ENCODE measurements around the gene RHOT2.
"Not testable (repeated sequence)": the region's sequence is repeated elsewhere in the genome, so short reads cannot be mapped to it uniquely, and the experiment has no call there.

The RHOT2 gene

GRCh38 chr16:710500-711075, 42.7 kb downstream of the RHOT2 start:
- Histone ChIP-seq H4K20me1 (ENCODE audit: insufficient read depth) (no peaks in the 10 kb centered on the region), H3K4me1 (ENCODE audit: low read depth, poor library complexity, severe bottlenecking) (peaks cover 27% of the 10 kb centered on the region), H3K36me3 (ENCODE audit: insufficient read depth) (no peaks in the 10 kb centered on the region), H3K27me3 (ENCODE audit: insufficient read depth, low read depth) (peaks cover 84% of the 10 kb centered on the region), H3K4me3 (IDR thresholded peaks at IDR 0.05; ENCODE audit: insufficient read depth, low read depth, low read length) (no peak overlapping the region), H2AFZ (ENCODE audit: low read depth) (no peak overlapping the region), H3K27ac (no peak overlapping the region), H3K4me2 (no peak overlapping the region), H3K79me2 (ENCODE audit: insufficient read depth, low read depth) (no peaks in the 10 kb centered on the region), H3K9ac (no peak overlapping the region)
- no peak for TF ChIP-seq CTCF (conservative IDR thresholded peaks at IDR 0.05; ENCODE audit: low read depth, low read length)

GRCh38 chr16:711084-711483, 43.2 kb downstream of the RHOT2 start:
- Histone ChIP-seq H3K27me3 (ENCODE audit: insufficient read depth, low read depth) (peaks cover 89% of the 10 kb centered on the region), H2AFZ (ENCODE audit: low read depth) (no peak overlapping the region), H3K27ac (no peak overlapping the region), H3K9ac (no peak overlapping the region), H3K4me1 (ENCODE audit: low read depth, poor library complexity, severe bottlenecking) (peaks cover 27% of the 10 kb centered on the region), H3K4me2 (peak overlapping the region; percentile 38; the same call in 1 of the 2 replicates), H3K79me2 (ENCODE audit: insufficient read depth, low read depth) (no peaks in the 10 kb centered on the region), H3K36me3 (ENCODE audit: insufficient read depth) (no peaks in the 10 kb centered on the region), H3K4me3 (IDR thresholded peaks at IDR 0.05; ENCODE audit: insufficient read depth, low read depth, low read length) (no peak overlapping the region), H4K20me1 (ENCODE audit: insufficient read depth) (no peaks in the 10 kb centered on the region)
- TF ChIP-seq CTCF (conservative IDR thresholded peaks at IDR 0.05; ENCODE audit: low read depth, low read length) = no peak

- Histone ChIP-seq H3K9ac (no peak overlapping the region), H3K36me3 (ENCODE audit: insufficient read depth) (no peaks in the 10 kb centered on the region), H3K27me3 (ENCODE audit: insufficient read depth, low read depth) (peaks cover 88% of the 10 kb centered on the region), H4K20me1 (ENCODE audit: insufficient read depth) (no peaks in the 10 kb centered on the region), H3K4me1 (ENCODE audit: low read depth, poor library complexity, severe bottlenecking) (peaks cover 27% of the 10 kb centered on the region), H3K4me3 (IDR thresholded peaks at IDR 0.05; ENCODE audit: insufficient read depth, low read depth, low read length) (no peak overlapping the region), H2AFZ (ENCODE audit: low read depth) (no peak overlapping the region), H3K79me2 (ENCODE audit: insufficient read depth, low read depth) (no peaks in the 10 kb centered on the region), H3K4me2 (peak overlapping the region; percentile 38; the same call in 1 of the 2 replicates), H3K27ac (no peak overlapping the region)
- peak; percentile 86 for TF ChIP-seq CTCF (conservative IDR thresholded peaks at IDR 0.05; ENCODE audit: low read depth, low read length)
Observed at GRCh38 chr16:711548-712320, 43.8 kb downstream of the RHOT2 start.

GRCh38 chr16:712740-713250, 44.9 kb downstream of the RHOT2 start:
- not testable (repeated sequence) for H3K4me3 ChIP-seq (IDR thresholded peaks at IDR 0.05; ENCODE audit: insufficient read depth, low read depth, low read length); H3K36me3 ChIP-seq (ENCODE audit: insufficient read depth); H2AFZ ChIP-seq (ENCODE audit: low read depth); H4K20me1 ChIP-seq (ENCODE audit: insufficient read depth); H3K27ac ChIP-seq; H3K79me2 ChIP-seq (ENCODE audit: insufficient read depth, low read depth); H3K4me2 ChIP-seq; H3K9ac ChIP-seq
- Histone ChIP-seq H3K4me1 (ENCODE audit: low read depth, poor library complexity, severe bottlenecking) (peaks cover 27% of the 10 kb centered on the region), H3K27me3 (ENCODE audit: insufficient read depth, low read depth) (peaks cover 80% of the 10 kb centered on the region)
- peak; percentile 36; the same call in 1 of the 2 replicates for TF ChIP-seq CTCF (conservative IDR thresholded peaks at IDR 0.05; ENCODE audit: low read depth, low read length)

Data from KMS-11 (cell line).